ENCODE results near the gene INTS14. TPM values are rescaled to one million over a fixed set of nuclear protein-coding genes. Genes with fewer than 3 reads are reported as not detected.

Gene INTS14
- 43.6 to 50.1 TPM (median 45.0 TPM) in 5 replicates for total RNA-seq (2022; extraction: Qiagen RNA extraction; ENCODE audit: low read depth)

DNA sequence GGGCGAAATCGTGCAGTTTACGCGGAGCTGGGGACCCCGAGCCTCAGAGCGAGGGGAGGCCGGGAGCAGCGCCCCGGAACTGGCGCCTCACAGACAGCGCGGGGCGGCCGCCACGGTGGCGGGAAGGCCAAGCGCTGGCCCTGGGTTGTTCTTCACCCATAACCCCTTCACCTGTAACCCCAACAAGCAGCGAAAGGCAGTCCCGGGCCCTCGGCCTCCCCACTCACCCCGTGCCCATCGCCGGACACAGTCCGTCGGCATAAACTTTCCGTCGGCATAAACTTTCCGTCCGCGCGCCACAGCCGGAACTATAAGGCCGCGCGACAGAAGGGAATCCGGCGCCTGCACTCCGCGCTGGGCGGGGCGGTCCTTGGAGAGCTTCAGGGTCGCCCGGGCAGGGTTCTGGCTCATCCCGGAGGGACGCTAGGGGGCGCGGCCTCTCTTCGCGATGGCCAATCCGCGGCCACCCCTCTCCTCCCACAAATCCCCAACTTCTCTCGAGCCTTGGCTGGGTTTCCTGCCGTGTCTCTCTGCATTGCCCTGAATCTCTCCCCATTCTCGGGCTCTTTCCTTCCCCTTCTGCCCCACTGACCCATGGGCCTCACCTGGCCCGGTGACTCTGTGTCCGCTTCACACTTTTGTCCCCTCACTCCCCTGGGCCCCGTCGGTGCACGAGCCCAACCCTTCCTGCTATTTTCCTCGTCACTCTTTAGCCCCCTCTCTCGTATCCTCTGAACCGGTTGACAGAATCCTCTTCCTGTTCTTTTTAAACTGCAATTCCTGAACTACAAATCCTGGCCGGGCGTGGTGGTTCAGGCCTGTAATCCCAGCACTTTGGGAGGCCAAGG lies at the start of gene INTS14:
INTS14 (minus strand) TSS at position 261 of the 848 bp plus-strand sequence. CDS start 3,751 bp downstream, outside the sequence.

DNA sequence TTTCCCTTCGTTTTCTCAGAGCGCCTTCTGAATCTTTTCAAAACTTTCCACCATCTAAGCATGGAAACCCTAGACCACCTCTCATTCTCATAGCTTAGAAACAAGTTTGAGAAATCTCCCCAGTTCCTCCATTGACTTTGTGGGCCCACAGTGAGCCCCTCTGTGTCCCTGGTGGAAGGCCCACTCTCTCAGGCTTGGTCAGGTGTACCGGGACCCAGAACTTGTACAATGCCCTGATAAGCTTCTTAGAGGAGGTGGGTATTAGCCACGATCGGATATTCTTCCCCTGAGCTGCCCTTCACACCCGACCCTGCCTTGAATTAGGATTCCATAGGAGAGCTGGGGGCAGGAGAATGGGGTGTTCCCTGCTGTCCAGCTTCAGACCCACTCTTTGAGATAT lies 10.7 kb upstream of the INTS14 start, which contains the start of gene SLC24A1:
SLC24A1 (plus strand) TSS at position 301 of the 400 bp plus-strand sequence. CDS start 2,143 bp downstream, outside the sequence.

DNA sequence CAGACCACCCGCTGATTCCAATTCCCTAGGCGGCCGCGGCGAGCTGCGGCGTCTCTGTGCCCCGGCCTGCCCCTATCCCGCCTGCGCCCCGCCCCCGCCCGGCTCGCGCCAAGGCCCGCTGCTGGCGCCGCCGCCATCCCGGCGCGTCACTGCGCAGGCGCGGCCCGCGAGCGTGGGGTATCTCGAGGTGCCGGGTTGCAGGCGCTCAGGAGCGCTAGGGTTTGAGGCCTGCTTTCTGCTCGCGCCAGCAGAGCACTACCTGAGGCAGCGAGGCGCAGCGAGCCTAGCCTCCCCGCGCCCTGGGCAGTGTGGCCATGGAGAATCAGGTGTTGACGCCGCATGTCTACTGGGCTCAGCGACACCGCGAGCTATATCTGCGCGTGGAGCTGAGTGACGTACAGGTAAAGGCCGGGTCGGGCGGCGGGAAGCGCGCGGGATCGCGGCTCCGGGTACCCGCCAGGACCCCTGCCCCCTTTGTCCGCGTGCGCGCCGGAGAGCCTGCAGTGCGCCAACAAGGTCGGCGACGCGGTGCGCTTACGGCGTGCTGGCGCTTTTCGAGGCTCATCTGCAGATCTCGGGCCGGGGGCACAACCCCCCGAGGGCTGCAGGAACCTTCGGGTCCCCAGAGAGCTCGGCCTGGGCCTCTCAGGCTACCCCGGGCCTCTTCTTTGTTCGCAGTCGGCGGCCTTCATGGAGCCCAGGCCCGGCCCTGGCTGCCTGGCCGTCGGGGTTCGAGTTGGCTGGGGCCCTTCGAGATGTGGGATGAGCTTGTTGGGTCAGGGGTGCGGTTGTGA lies 80.4 kb downstream of the INTS14 start, which contains the start of gene HACD3:
HACD3 (plus strand) TSS at position 146 of the 794 bp plus-strand sequence; CDS start at position 315, 169 bp downstream.

Other genes with a start within 250 kb of the INTS14 start
- gene IGDCC3, start 233.1 kb downstream of the INTS14 start, total RNA-seq (2022; extraction: Qiagen RNA extraction; ENCODE audit: low read depth): 0.07 to 0.09 TPM (median 0.08 TPM) in 5 replicates
- gene IGDCC4, start 188.2 kb downstream of the INTS14 start, total RNA-seq (2022; extraction: Qiagen RNA extraction; ENCODE audit: low read depth): 2.4 to 3.8 TPM (median 2.7 TPM) in 5 replicates
- 22.6 to 30.1 TPM (median 24.6 TPM) in 5 replicates for gene DPP8, start 93.4 kb downstream of the INTS14 start, total RNA-seq (2022; extraction: Qiagen RNA extraction; ENCODE audit: low read depth)
- 134 to 147 TPM (median 145 TPM) in 5 replicates for gene HACD3, start 80.7 kb downstream of the INTS14 start, total RNA-seq (2022; extraction: Qiagen RNA extraction; ENCODE audit: low read depth)
- gene SLC24A1, start 10.8 kb upstream of the INTS14 start, total RNA-seq (2022; extraction: Qiagen RNA extraction; ENCODE audit: low read depth): 2.2 to 5.1 TPM (median 4.0 TPM) in 5 replicates
- 6.1 to 9.5 TPM (median 6.3 TPM) in 5 replicates for gene DENND4A, start 181.2 kb upstream of the INTS14 start, total RNA-seq (2022; extraction: Qiagen RNA extraction; ENCODE audit: low read depth)

Data from A549 treated with CpdA at 1 μM for 4 hours (cell line).